ENCODE data around the gene PRR36.

DNA sequence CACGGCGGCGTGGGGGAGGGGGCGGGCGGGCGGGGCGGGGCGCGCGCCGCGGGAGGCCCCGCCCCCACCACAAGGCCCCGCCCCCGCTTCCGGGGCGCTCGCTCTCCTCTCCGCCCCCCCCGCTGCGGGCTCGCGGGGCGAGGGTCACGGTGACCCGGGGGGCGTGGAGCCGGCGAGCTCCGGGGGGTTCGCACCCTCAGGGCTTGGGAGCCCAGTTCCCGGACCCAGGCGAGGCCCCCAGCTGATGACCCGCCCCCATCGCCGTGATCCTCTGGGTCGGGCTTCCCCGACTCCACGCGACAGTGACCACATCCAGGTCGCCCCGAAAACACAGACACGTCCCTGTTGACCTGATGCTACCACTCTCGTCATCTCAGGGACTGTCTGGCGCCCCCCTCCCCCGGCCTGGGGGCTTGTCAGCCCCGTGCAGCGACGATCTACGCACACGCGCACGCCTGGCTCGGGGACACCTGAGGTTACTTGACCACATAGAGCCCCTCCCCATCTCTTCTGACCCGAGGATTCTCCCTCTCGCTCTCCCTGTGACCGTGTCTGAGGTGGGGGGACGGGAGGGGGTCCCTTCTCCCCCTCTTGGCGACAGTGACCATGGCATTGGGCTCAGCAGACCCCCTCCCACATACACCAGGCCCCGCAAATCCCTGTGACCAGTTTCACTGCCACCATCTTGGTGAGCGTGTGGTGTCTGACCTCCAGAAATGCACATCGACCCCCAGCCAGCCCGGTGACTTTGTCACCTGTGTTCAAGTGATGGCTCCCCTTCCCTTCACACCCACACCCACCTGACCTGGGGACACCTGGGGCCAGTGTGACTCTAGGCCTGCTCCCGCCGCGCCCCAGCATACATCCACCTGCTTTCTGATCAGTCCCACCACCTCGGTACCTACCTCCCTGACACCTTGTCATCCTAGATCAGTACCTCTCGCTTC, 30.2 kb upstream of the PRR36 start:
- TF ChIP-seq GATA2 (IDR thresholded peaks at IDR 0.05; ENCODE audit: low read depth, low read length): no peak
- TF ChIP-seq GATA3 (IDR thresholded peaks at IDR 0.05; ENCODE audit: low read depth, low read length): no peak
